PFSK-1 (cell line): ENCODE results near the gene TMEM52.

Experiments used
- FOXP2 ChIP-seq: optimal IDR thresholded peaks from 2 replicates; pipeline ENCODE3; 2011; ENCODE audit warnings: borderline replicate concordance, control low read depth, inconsistent platforms; ENCODE audit not compliant: insufficient read depth; ENCODE audit errors: extremely low read length, extremely low read depth
- POLR2AphosphoS5 ChIP-seq: IDR thresholded peaks from 2 replicates; pipeline ENCODE4 v1.6.1; 2012; ENCODE audit warnings: low read depth, mild to moderate bottlenecking, control low read depth, low read length, moderate library complexity
- REST ChIP-seq, 2 experiments: IDR thresholded peaks; 2 replicates each; pipeline versions ENCODE4 v1.6.1 to v1.8.0; 2011 to 2012; ENCODE audit warnings: low read depth in 2 of 2, low read length in 2 of 2, control low read depth in 1 of 2, inconsistent platforms in 1 of 2, mild to moderate bottlenecking in 1 of 2, moderate library complexity in 1 of 2; ENCODE audit not compliant: insufficient read depth in 1 of 2
- SIN3A ChIP-seq: IDR thresholded peaks from 2 replicates; pipeline ENCODE4 v1.6.1; 2012; ENCODE audit warnings: mild to moderate bottlenecking, low read length, moderate library complexity, borderline replicate concordance; ENCODE audit not compliant: insufficient read depth
- TAF1 ChIP-seq: IDR thresholded peaks from 2 replicates; pipeline ENCODE4 v1.6.1; 2012; ENCODE audit warnings: low read length, control low read depth, borderline replicate concordance; ENCODE audit not compliant: insufficient read depth

Gene TMEM52

GRCh38 chr1:1938613-1939295, 19.7 kb upstream of the TMEM52 start:
- TF ChIP-seq REST (IDR thresholded peaks at IDR 0.05; ENCODE audit: insufficient read depth in 1 of 2, low read depth in 2 of 2, low read length in 2 of 2) (no peak), POLR2AphosphoS5 (no peak), TAF1 (no peak), FOXP2 (no peak), SIN3A (no peak)

GRCh38 chr1:1938276-1938573, 19.1 kb upstream of the TMEM52 start:
- TF ChIP-seq REST (IDR thresholded peaks at IDR 0.05; ENCODE audit: insufficient read depth in 1 of 2, low read depth in 2 of 2, low read length in 2 of 2) = no peak
- no peak for TF ChIP-seq POLR2AphosphoS5
- TF ChIP-seq TAF1 = no peak
- TF ChIP-seq SIN3A = no peak
- no peak for TF ChIP-seq FOXP2

- TF ChIP-seq FOXP2 (no peak), TAF1 (no peak)
These were observed 18.6 kb upstream of the TMEM52 start for GRCh38 chr1:1937549-1938275.

DNA sequence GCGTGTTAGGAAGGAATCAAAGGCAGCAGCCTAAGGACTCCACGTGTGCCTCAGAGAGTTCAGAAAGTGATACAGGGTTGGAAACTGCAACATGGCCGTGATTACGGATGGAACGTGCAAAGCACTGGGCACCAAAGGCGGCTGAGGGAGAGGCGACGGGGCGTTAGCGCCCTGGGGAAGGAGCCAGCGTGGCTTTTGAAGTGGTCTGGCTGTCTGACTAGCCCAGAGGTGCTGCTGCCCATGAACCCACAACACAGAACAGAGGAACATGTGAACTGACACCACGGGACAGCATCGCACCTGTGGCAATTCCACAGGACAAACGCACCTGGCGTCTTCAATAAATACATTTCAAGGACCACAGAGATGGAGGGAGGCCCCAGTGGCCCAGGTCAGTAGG, 18.0 kb upstream of the TMEM52 start:
- no peak for TF ChIP-seq TAF1
- TF ChIP-seq POLR2AphosphoS5 = no peak
- TF ChIP-seq FOXP2 = no peak
- no peak for TF ChIP-seq REST (IDR thresholded peaks at IDR 0.05; ENCODE audit: insufficient read depth in 1 of 2, low read depth in 2 of 2, low read length in 2 of 2)
- TF ChIP-seq SIN3A = no peak

GRCh38 chr1:1929639-1930545, 10.8 kb upstream of the TMEM52 start:
- TF ChIP-seq POLR2AphosphoS5 (no peak), TAF1 (no peak), REST (IDR thresholded peaks at IDR 0.05; ENCODE audit: insufficient read depth in 1 of 2, low read depth in 2 of 2, low read length in 2 of 2) (no peak), SIN3A (no peak), FOXP2 (no peak)
